ENCODE results near the gene HSPH1. TPM values are rescaled to one million over a fixed set of nuclear protein-coding genes. Genes with fewer than 3 reads are reported as not detected.
A peak's percentile ranks its signal among the peaks of the same experiment; 100 is the strongest.

The HSPH1 gene
- total RNA-seq, 3 donors from 2014 or later = 24.3 to 80.0 (median 44.0) TPM

DNA sequence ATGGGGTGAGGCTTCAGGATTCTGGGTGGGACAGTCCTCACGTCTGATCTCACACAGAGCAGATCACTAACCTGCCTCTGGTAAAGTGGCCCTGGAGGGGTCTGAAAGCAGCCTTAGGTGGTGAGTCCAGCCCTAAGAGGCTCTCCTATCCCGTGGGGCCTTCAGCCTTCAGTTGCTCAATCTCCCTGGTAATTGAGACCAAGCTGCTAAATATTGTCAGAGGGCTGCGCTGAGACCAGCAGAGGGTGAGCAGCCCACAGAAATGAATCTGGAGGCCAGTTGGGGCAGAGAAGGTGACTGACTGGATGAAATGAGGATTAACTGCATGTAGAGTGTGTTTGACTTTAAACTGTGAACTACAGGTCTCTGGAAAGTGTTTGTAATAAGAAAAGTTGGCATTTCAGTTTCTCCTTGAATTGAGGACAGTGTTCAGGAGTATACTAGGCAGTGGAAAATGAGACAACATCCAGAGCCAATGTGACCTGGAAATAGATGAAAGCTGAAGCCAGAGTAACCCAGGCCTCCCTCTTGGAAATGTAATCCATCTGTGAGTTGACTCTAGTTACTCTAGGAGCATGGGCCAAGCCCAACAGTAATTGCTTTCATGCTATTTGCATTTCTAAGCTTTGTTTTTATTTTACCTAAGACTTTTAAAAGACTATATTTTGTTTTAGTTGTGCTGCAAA, 14.3 kb upstream of the HSPH1 start:
- Histone ChIP-seq H3K4me3 (no peak overlapping the region), H3K36me3 (ENCODE audit: low read depth) (no peaks in the 10 kb centered on the region), H3K4me1 (ENCODE audit: low read depth) (no peaks in the 10 kb centered on the region), H3K9me3 (no peaks in the 10 kb centered on the region)
- intact Hi-C loops (cut with DNase I, micrococcal nuclease) = no loop called here
- ATAC-seq = no peak
- TF ChIP-seq, protein P1, sequence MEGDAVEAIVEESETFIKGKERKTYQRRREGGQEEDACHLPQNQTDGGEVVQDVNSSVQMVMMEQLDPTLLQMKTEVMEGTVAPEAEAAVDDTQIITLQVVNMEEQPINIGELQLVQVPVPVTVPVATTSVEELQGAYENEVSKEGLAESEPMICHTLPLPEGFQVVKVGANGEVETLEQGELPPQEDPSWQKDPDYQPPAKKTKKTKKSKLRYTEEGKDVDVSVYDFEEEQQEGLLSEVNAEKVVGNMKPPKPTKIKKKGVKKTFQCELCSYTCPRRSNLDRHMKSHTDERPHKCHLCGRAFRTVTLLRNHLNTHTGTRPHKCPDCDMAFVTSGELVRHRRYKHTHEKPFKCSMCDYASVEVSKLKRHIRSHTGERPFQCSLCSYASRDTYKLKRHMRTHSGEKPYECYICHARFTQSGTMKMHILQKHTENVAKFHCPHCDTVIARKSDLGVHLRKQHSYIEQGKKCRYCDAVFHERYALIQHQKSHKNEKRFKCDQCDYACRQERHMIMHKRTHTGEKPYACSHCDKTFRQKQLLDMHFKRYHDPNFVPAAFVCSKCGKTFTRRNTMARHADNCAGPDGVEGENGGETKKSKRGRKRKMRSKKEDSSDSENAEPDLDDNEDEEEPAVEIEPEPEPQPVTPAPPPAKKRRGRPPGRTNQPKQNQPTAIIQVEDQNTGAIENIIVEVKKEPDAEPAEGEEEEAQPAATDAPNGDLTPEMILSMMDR (IDR thresholded peaks at IDR 0.05) = no peak
- DNase-seq = no peak

DNA sequence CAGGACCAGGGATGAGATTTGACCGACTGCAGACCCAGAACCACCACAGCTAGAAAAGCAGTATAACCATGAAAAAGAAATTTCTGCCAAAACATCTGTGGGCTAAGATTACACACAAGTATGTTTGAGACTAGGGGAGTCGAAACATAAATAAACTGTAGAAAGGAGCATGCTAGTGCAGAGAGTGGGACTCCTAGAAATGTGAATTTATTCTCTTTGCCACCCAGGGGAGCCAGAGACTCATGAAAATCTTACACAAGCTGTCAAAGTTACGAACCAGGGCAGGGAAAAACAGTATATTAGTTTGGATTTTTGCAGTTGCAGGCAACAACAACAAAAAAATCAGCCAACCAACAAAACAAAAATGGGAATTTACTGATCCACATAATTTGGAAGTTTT, 12.3 kb upstream of the HSPH1 start:
- DNase-seq (no peak), ATAC-seq (no peak)
- Histone ChIP-seq H3K9me3 (no peaks in the 10 kb centered on the region), H3K4me3 (no peak overlapping the region), H3K36me3 (ENCODE audit: low read depth) (no peaks in the 10 kb centered on the region), H3K4me1 (ENCODE audit: low read depth) (no peaks in the 10 kb centered on the region)
- TF ChIP-seq, protein P1 (IDR thresholded peaks at IDR 0.05) = no peak
- intact Hi-C loops (cut with DNase I, micrococcal nuclease) = no loop called here

DNA sequence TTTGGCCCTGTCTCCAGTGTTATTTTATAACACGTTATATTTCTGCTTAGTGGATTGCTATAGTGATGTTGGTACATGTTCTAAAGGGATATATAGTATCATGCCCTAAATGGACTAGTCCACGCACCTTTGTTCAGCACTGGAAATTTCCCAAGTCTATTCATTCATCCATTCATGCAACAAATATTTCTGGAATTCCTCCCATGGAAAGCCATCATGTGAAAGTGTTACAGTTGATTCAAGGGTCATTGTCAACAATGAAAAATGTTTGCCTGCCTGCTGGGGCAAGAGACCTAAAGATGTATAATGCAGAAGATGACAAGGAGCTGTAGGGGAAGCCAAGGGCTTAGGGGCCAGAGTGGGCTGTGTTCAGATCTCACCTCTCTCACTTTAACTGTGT, 10.8 kb upstream of the HSPH1 start:
- TF ChIP-seq, protein P1 (IDR thresholded peaks at IDR 0.05) = no peak
- intact Hi-C loops (cut with DNase I, micrococcal nuclease) = no loop called here
- Histone ChIP-seq H3K4me3 (no peak overlapping the region), H3K4me1 (ENCODE audit: low read depth) (peaks cover 5% of the 10 kb centered on the region), H3K36me3 (ENCODE audit: low read depth) (no peaks in the 10 kb centered on the region), H3K9me3 (no peaks in the 10 kb centered on the region)
- ATAC-seq (no peak), DNase-seq (no peak)

DNA sequence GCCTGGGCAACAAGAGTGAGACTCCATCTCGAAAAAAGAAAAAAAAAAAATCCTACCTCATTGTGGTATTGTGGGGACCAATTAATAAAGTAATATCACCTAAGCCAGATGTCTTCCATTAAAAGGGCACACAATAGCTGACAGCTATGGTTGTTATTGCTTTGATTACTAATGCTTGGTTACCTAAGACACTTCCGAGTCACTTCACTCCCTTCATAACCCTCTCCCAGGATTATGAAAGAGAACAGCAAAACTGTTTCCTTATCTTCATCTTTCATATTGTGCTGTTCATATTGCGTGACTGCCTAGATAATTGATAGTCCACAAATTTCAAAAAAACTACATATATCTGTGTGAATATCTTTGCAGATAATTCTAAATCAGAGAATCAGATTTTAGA, 10.3 kb upstream of the HSPH1 start:
- H3K36me3 ChIP-seq (ENCODE audit: low read depth) = no peaks in the 10 kb centered on the region
- ATAC-seq = no peak
- intact Hi-C loops (cut with DNase I, micrococcal nuclease) = no loop called here
- TF ChIP-seq, protein P1 (IDR thresholded peaks at IDR 0.05) = no peak
- no peak overlapping the region for H3K4me3 ChIP-seq
- no peaks in the 10 kb centered on the region for H3K9me3 ChIP-seq
- H3K4me1 ChIP-seq (ENCODE audit: low read depth) = peaks cover 5% of the 10 kb centered on the region
- no peak for DNase-seq

GRCh38 chr13:31168736-31169135, 7.0 kb upstream of the HSPH1 start:
- Histone ChIP-seq H3K36me3 (ENCODE audit: low read depth) (no peaks in the 10 kb centered on the region), H3K9me3 (no peaks in the 10 kb centered on the region), H3K4me1 (ENCODE audit: low read depth) (peaks cover 5% of the 10 kb centered on the region), H3K4me3 (no peak overlapping the region)
- peak; percentile 98 for ATAC-seq
- intact Hi-C loops (cut with DNase I, micrococcal nuclease) = no loop called here
- TF ChIP-seq, protein P1 (IDR thresholded peaks at IDR 0.05) = no peak
- DNase-seq = peak; percentile 57 to 78 (median 74)

DNA sequence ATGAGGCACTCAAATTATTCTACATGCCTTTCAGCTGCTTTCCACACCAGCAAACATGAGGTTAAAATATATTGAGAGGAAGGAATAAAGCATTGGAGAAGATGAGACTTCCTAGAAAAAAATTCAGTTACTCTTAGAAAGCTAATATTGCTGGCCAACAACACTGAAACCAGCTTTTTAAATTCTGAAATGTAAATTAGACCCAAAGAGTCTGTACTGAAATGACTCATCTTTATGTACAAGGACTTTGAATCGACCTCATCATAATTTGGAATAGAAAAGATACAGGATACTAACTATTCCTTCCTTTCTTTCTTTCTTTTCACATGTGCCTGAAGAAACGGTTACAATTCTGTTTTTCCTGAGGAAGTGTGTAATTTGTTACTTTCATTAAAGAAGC, 6.5 kb upstream of the HSPH1 start:
- intact Hi-C loops (cut with DNase I, micrococcal nuclease) = no loop called here
- Histone ChIP-seq H3K36me3 (ENCODE audit: low read depth) (no peaks in the 10 kb centered on the region), H3K4me3 (no peak overlapping the region)

More for the DNA sequence above, 6.5 kb upstream of the HSPH1 start:
- ATAC-seq (no peak), DNase-seq (no peak)
- Histone ChIP-seq H3K9me3 (no peaks in the 10 kb centered on the region), H3K4me1 (ENCODE audit: low read depth) (peaks cover 5% of the 10 kb centered on the region)
- TF ChIP-seq, protein P1 (IDR thresholded peaks at IDR 0.05) = no peak

All from mucosa of descending colon (tissue), 3 donors.